ENCODE measurements around the gene GRPEL2.
A peak's percentile ranks its signal among the peaks of the same experiment; 100 is the strongest.
"Not testable (repeated sequence)": the region's sequence is repeated elsewhere in the genome, so short reads cannot be mapped to it uniquely, and the experiment has no call there.

Gene GRPEL2

DNA sequence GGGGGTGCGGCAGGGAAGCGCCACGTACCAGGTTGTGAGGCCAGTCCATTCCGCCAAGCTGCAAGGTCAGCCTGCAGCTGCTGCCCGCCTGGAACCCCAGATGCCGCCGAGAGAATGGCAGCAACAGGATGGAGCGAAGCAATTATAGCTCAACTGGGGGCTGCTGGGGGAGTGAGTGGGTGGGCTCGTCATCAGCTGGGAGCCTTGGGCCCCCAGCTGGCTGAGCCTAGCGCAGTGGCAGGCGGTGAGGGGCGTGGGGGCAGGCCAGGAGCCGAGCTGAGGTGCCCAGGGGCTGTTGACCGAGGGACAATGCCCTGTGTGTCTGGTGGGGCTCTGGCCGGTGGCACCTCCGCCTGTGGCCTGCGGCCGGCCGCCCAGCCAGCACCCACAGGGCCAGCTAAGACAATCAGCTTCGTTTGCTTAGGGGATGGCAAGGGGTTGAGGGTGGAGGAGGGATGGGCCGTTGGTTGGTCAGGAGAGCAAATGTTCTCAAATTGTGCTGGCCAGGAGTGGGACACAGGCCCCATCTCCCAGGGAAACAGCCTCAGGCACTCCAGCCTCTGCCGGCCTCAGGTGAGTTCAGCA lies 34.0 kb downstream of the GRPEL2 start, which contains the start of gene IL17B:
IL17B (minus strand) TSS at position 116 of the 585 bp plus-strand sequence; CDS start at position 49, 67 bp downstream.
- DNase-seq, result no peak

DNA sequence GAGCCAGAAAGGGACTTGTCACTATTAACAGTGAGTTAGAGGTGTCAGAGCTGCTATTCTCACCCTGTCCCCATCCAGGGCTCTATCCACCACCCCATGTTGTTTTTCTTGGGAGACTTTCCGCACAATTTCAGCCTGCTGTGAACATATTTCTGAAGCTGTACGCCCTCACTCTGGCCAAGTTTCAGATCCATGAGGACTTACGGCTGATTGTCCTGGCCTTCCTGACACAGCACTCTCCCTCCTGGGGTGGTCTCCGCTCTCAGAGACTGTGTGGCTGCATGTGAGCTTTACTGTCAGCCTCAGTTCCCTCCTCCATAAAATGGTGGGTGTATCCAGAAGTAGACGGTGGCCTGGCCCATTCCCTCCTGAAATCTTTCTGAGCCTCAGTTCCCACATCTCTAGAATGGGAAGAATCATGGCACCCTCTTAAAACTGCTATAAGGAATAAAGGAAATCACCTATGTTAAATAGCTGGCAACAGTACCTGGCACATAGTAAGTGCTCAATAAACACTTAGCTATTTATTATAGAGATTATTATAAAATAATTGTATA lies 34.6 kb downstream of the GRPEL2 start:
- no peak for DNase-seq

- DNase-seq, result no peak
These were observed 35.3 kb downstream of the GRPEL2 start for GRCh38 chr5:149380466-149381121.

DNA sequence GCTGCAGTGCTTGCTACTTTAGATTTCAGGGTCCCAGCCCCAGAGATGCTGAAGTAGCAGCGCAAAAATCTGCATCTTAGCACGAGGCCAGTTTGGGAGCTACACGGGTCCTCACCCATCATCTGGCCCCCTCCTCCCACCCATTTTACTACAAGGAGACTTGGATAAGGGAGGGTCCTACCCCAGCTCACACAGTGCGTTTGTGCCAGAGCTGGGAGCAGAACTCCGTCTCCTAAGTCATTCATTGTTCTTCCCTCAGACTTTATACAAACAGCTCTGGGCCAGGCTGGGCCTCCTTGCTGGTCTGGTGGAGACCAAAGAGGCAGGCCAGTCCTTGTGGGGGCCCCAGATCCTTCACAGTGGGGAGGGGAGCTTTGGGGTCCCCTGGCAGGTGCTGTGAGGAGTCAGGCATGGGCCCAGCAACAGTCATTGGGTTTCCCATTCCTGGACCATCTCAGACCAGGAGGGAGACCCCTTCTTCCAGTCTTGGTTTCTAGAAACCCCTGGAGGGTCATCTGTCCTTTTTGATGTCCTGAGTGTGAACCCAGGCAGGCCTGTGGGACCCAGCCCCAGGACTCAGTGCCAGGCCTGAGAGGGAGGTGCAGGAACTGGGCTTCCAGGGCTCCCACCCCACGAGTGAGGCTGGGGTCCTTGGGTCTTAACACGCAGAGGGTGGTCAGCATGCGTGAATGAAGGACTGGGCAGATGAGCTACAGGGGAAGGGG lies 36.1 kb downstream of the GRPEL2 start:
- DNase-seq, result no peak

DNA sequence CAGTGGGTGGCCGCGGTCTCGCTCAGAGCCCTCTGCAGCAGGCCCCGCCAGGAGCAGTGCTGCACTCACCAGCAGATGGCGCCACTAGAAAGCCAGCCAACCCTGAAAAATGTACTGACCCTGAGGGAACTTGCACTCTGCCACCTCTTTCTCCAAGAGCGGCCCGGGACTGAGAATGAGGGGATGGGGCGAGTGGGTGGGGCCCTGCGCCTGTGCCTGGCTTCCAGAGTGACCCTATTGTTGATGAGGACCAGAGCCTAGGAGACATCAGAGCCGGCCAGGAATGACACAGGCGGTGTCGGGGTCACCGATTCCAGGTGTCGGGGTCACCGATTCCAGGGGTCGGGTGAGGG lies 36.7 kb downstream of the GRPEL2 start:
- peak; percentile 73 for DNase-seq

GRCh38 chr5:149382517-149383220 lies 37.4 kb downstream of the GRPEL2 start:
- no peak for DNase-seq

- DNase-seq, result no peak
These were observed 38.1 kb downstream of the GRPEL2 start for GRCh38 chr5:149383399-149383798.

DNA sequence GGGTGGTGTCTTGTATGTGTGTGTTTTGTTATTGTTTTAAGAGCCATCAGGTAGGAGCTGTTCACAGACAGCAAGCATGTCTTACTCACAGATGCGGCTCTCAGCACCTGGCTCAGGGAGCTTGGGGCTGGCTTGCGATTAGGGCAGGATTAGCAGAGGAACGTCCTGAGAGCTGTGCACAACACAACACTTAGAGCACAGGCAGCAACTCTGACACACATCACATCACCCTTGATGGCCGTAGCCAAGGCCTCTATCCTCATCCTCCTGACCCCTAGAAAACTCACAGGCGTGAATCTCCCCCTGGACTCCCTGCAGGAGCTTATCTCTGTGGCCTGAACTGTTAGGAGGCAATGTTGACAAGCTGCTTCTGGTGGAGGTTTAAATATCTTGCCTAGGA lies 40.9 kb downstream of the GRPEL2 start:
- DNase-seq, result no peak

DNA sequence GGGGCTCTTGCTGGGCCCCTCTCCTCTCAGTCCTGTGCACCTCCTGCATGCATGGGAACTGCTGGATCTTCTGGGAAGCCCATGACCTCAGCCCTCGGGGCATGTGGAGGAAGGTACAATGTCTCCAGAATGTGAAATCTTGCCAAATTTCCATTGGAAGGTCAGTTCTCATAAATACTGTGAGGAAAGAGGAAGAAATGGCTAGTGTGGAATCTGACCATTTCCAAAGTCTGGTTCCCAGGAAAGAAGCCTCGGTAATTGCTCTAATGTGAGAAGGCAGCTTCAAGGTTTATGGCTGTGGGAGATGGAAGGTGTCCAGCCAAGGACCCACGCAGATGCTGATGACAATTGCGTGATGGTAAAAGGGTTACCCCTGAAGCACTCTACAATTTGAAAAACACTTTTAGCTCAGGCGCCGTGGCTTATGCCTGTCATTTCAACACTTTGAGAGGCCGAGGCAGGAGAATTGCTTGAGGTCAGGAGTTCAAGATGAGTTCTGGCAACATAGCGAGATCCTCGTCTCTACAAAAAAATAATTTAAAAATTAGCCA lies 41.9 kb downstream of the GRPEL2 start:
- no peak for DNase-seq

GRCh38 chr5:149387982-149388381 lies 42.7 kb downstream of the GRPEL2 start:
- no peak for DNase-seq

GRCh38 chr5:149388498-149389190 lies 43.3 kb downstream of the GRPEL2 start:
- DNase-seq, result no peak

DNA sequence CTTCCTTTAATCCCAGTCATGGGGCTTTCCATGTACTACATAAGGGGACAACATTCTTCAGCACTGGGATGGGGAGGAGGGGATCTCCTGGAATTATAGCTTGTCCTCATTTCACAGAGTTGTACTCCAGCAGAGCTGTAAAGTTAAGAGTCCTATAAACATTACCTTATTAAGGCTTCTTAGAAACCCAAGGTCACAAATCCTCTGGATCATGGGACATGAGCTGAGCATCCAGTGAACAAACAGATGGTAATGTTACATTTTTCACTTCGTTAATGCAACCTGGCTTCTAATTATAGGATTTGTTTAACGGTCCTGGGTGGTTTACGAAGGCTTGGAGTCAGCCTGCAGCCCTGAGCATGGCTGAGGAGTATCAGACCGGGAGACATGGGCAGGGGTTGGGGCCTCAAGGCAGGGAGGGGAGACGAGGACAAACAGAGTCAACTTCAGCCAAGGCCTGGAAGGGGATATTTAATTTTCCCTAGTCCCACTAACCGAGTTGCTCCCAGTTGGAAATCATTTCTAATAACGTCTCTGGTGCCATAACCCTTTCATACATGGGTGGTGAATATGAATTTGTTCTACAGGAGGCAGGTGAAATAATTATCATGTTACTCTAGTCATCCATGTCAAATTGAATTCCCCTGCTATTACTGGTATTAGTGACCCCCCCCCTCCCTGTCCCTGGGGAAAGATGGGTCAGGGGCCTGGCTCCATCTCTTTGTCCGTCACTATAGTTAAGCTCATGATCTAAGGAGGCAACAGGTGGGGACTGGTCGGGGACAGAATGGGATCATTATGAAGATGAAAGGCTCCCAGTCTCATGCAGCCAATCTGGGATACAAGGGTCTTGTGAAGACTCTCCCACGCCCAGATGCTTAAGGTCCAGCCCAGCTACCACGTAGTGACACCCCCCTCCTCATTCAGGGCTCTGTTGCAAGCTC lies 44.5 kb downstream of the GRPEL2 start:
- no peak for DNase-seq

GRCh38 chr5:149391076-149391475 lies 45.8 kb downstream of the GRPEL2 start:
- DNase-seq, result not testable (repeated sequence)

GRCh38 chr5:149391524-149391923 lies 46.2 kb downstream of the GRPEL2 start:
- no peak for DNase-seq

- DNase-seq, result no peak
These were observed 47.4 kb downstream of the GRPEL2 start for GRCh38 chr5:149392718-149393117.

DNA sequence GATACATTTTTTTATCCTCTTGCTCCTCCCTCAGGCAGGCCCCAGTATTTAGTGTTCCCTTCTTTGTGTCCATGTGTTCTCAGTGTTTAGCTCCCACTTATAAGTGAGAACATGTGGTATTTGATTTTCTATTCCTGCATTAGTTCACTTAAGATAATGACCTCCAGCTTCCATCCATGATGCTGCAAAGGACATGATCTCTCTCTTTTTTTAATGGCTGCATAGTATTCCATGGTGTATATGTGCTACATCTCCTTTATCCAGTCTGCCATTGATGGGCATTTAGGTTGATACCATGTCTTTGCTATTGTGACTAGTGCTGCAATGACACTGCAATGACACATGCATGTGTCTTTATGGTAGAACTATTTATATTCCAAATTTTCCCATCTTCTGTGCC lies 49.7 kb downstream of the GRPEL2 start:
- DNase-seq, result not testable (repeated sequence)

GRCh38 chr5:149397530-149397929 lies 52.2 kb downstream of the GRPEL2 start:
- no peak for DNase-seq

DNA sequence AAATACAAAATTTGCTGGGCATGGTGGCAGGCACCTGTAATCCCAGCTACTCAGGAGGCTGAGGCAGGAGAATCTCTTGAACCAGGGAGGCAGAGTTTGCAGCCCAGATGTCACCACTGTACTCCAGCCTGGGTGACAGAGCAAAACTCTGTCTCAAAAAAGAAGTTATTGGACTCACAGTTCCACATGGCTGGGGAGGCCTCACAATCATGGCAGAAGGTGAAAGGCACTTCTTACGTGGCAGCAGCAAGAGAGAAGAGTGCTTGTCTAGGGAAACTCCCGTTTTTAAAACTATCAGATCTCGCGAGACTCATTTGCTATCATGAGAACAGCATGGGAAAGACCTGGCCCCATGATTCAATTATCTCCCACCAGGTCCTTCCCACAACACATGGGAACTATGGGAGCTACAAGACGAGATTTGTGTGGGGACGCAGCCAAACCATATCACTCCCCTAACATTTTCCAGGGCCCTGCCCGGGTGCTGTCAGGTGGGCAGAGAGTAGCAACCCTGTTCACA lies 53.5 kb downstream of the GRPEL2 start:
- DNase-seq, result not testable (repeated sequence)

DNA sequence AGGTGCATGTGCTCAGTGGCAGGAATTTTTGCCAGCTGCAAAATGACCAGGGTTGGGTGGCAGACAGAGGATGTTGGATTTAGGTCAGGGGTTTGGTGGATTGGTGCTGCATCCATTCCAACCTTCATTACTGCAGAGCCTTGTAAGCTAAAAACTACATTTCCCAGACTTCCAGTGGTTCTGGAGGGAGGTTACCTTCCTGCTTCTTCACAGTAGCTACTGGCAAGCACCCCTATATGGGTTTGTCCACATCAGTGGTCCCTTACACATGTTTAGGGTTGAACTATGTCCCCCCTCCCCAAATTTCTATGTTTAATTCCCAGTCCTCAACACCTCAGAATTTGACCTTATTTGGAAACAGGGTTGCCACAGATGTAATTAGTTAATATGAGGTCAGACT lies 54.5 kb downstream of the GRPEL2 start:
- DNase-seq, result no peak

GRCh38 chr5:149400304-149400703 lies 55.0 kb downstream of the GRPEL2 start:
- no peak for DNase-seq

DNA sequence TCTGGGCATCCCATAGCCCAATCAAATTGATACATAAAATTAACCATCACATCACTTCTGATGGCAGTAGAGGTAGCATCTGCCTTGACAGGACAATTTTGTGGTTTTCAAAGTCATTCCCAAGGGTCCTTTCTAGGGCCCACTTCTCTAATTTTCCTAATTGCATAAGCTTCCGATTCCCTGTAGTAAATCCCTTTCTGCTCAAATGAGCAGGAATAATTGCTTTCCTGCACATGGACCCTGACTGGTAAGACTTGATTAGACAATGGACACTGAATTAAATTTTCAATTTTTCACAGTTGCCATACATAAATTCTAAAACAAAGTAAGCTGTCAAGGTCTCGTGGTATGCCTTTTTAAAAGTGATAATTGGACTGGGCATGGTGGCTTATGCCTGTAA lies 55.8 kb downstream of the GRPEL2 start:
- no peak for DNase-seq

Measured in activated gamma-delta T cell treated with Interleukin-2 at 50 U/mL for 16 hours (primary cell).